SK-N-SH treated with all-trans-retinoic acid at 6 μM for 48 hours (cell line): Measurements from ENCODE around the gene ALS2CL.

Source experiments
- GLIS3 ChIP-seq: fragments of 250-450 bp; sonication (Bioruptor Pico); IDR thresholded peaks from 2 replicates; pipeline ENCODE4 v1.5.0; 2020; ENCODE audit warnings: mild to moderate bottlenecking, moderate library complexity
- PATZ1 ChIP-seq: fragments of 250-450 bp; sonication (Bioruptor Pico); IDR thresholded peaks from 2 replicates; pipeline ENCODE4 v1.8.0; 2020; ENCODE audit warnings: mild to moderate bottlenecking, moderate library complexity, borderline replicate concordance

- TF ChIP-seq PATZ1 (CRISPR knock-in tag) (no peak), GLIS3 (CRISPR knock-in tag) (no peak)
Measured at GRCh38 chr3:46677411-46677726, 16.1 kb downstream of the ALS2CL start.
